Measurements from ENCODE around the gene NCEH1. TPM values are rescaled to one million over a fixed set of nuclear protein-coding genes. Genes with fewer than 3 reads are reported as not detected.
"Not testable (repeated sequence)": the region's sequence is repeated elsewhere in the genome, so short reads cannot be mapped to it uniquely, and the experiment has no call there.

Gene NCEH1
- total RNA-seq, 2 donors from 2014 or later, result 14.1 to 16.5 TPM

DNA sequence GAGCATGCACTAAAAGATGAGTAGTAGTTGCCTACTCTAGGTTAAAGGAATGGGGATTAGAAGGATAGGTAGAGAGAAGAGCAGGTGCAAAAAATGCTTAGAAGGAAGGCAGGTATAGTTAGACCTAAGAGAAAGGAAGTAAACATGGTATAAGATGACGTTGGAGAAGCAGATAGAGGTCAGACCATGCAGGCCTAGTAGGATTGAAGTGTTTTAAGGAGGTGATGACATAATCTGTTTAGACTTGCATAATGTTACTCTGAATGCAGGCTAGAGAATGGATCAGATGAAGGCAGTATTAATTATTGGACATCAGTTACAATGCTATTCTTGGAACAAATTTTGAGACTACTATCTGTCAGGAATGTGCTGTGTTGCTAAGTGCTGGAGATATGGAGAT is 28.6 kb upstream of the NCEH1 start:
- H3K4me1 ChIP-seq (ENCODE audit: control insufficient read depth, insufficient read depth, low read length), result no peaks in the 10 kb centered on the region
- H3K27ac ChIP-seq (ENCODE audit: low read depth, low read length), result no peak overlapping the region
- TF ChIP-seq, protein P1, sequence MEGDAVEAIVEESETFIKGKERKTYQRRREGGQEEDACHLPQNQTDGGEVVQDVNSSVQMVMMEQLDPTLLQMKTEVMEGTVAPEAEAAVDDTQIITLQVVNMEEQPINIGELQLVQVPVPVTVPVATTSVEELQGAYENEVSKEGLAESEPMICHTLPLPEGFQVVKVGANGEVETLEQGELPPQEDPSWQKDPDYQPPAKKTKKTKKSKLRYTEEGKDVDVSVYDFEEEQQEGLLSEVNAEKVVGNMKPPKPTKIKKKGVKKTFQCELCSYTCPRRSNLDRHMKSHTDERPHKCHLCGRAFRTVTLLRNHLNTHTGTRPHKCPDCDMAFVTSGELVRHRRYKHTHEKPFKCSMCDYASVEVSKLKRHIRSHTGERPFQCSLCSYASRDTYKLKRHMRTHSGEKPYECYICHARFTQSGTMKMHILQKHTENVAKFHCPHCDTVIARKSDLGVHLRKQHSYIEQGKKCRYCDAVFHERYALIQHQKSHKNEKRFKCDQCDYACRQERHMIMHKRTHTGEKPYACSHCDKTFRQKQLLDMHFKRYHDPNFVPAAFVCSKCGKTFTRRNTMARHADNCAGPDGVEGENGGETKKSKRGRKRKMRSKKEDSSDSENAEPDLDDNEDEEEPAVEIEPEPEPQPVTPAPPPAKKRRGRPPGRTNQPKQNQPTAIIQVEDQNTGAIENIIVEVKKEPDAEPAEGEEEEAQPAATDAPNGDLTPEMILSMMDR (conservative IDR thresholded peaks at IDR 0.05), result no peak
- Mint-ChIP-seq H3K27me3 (ENCODE audit: insufficient read depth) (no peaks in the 10 kb centered on the region), H3K4me3 (no peak overlapping the region), H3K27ac (no peak overlapping the region), H3K9me3 (peaks cover 3% of the 10 kb centered on the region), H3K36me3 (ENCODE audit: low read depth) (no peaks in the 10 kb centered on the region), H3K4me1 (peaks cover 10% of the 10 kb centered on the region)
- H3K4me3 ChIP-seq (ENCODE audit: low read length), result no peak overlapping the region
- no peaks in the 10 kb centered on the region for H3K9me3 ChIP-seq (ENCODE audit: control insufficient read depth, low read length)
- H3K36me3 ChIP-seq (ENCODE audit: control insufficient read depth, insufficient read depth, low read length), result no peaks in the 10 kb centered on the region
- H3K9ac ChIP-seq (ENCODE audit: extremely low read depth, low read length, poor library complexity, severe bottlenecking), result no peak overlapping the region
- no peak for DNase-seq
- 80 to 86% methylated on average over 1 of the region's 1 CpG for WGBS, 2 experiments (ENCODE audit: insufficient coverage in 1 of 2, insufficient read length in 1 of 2)
- H3K27me3 ChIP-seq (ENCODE audit: control insufficient read depth, insufficient read depth, low read length, poor library complexity, severe bottlenecking), result no peaks in the 10 kb centered on the region

GRCh38 chr3:172735014-172735413 is 24.1 kb upstream of the NCEH1 start:
- H3K9ac ChIP-seq (ENCODE audit: extremely low read depth, low read length, poor library complexity, severe bottlenecking), result no peak overlapping the region
- 100% methylated on average over 1 to 2 of the region's 2 CpGs for WGBS, 2 experiments (ENCODE audit: insufficient coverage in 1 of 2, insufficient read length in 1 of 2)
- DNase-seq, result no peak
- no peak overlapping the region for H3K4me3 ChIP-seq (ENCODE audit: low read length)
- Mint-ChIP-seq H3K27ac (no peak overlapping the region), H3K9me3 (peaks cover 3% of the 10 kb centered on the region), H3K4me1 (no peaks in the 10 kb centered on the region), H3K4me3 (no peak overlapping the region), H3K27me3 (ENCODE audit: insufficient read depth) (no peaks in the 10 kb centered on the region), H3K36me3 (ENCODE audit: low read depth) (no peaks in the 10 kb centered on the region)
- no peaks in the 10 kb centered on the region for H3K27me3 ChIP-seq (ENCODE audit: control insufficient read depth, insufficient read depth, low read length, poor library complexity, severe bottlenecking)
- no peaks in the 10 kb centered on the region for H3K4me1 ChIP-seq (ENCODE audit: control insufficient read depth, insufficient read depth, low read length)
- H3K36me3 ChIP-seq (ENCODE audit: control insufficient read depth, insufficient read depth, low read length), result no peaks in the 10 kb centered on the region
- H3K9me3 ChIP-seq (ENCODE audit: control insufficient read depth, low read length), result no peaks in the 10 kb centered on the region
- TF ChIP-seq, protein P1 (conservative IDR thresholded peaks at IDR 0.05), result no peak
- H3K27ac ChIP-seq (ENCODE audit: low read depth, low read length), result no peak overlapping the region

DNA sequence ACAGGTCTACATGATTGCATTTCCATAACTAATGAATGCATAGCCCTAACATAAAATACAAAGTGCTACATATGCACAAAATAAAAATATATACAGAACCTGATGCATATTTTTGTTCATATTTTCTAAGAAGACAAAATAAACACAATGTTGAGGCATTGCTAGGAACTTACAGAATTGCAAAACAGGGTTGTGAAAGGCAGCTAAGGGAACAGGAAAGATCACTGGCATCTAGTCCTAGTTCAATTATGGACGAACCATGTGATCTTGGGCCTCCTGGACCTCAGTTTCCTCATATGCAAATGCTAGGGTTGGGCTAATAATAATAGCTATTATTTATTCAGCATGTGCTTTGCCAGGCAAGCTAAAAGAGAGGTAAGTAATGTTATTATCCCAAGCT is 15.5 kb upstream of the NCEH1 start:
- TF ChIP-seq, protein P1 (conservative IDR thresholded peaks at IDR 0.05), result no peak
- 94 to 100% methylated on average over 1 of the region's 1 CpG for WGBS, 2 experiments (ENCODE audit: insufficient coverage in 1 of 2, insufficient read length in 1 of 2)
- Histone ChIP-seq H3K36me3 (ENCODE audit: control insufficient read depth, insufficient read depth, low read length) (no peaks in the 10 kb centered on the region), H3K9ac (ENCODE audit: extremely low read depth, low read length, poor library complexity, severe bottlenecking) (no peak overlapping the region), H3K27me3 (ENCODE audit: control insufficient read depth, insufficient read depth, low read length, poor library complexity, severe bottlenecking) (no peaks in the 10 kb centered on the region), H3K27ac (ENCODE audit: low read depth, low read length) (no peak overlapping the region), H3K4me3 (ENCODE audit: low read length) (no peak overlapping the region), H3K9me3 (ENCODE audit: control insufficient read depth, low read length) (peaks cover 15% of the 10 kb centered on the region), H3K4me1 (ENCODE audit: control insufficient read depth, insufficient read depth, low read length) (no peaks in the 10 kb centered on the region)
- H3K4me1 Mint-ChIP-seq, result peaks cover 9% of the 10 kb centered on the region
- H3K36me3 Mint-ChIP-seq (ENCODE audit: low read depth), result peaks cover 8% of the 10 kb centered on the region
- no peak overlapping the region for H3K27ac Mint-ChIP-seq
- H3K27me3 Mint-ChIP-seq (ENCODE audit: insufficient read depth), result peaks cover 3% of the 10 kb centered on the region
- no peak for DNase-seq
- H3K9me3 Mint-ChIP-seq, result peaks cover 26% of the 10 kb centered on the region
- H3K4me3 Mint-ChIP-seq, result no peak overlapping the region

DNA sequence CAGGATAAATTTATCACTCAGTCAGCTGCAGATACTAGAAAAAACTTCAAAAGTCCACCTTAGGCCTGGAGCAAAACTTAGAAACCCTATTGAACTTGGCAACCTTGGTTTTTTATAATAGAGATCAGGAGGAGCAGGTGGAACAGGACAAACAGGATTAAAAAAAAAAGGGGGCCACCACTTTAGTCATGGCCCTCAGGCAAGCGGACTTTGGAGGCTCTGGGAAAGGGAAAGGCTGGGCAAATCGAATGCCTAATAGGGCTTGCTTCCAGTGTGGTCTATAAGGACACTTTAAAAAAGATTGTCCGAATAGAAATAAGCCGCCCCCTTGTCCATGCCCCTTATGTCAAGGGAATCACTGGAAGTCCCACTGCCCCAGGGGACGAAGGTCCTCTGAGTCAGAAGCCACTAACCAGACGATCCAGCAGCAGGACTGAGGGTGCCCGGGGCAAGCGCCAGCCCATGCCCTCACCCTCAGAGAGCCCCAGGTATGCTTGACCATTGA is 11.7 kb upstream of the NCEH1 start:
- not testable (repeated sequence) for DNase-seq; H3K36me3 ChIP-seq (ENCODE audit: control insufficient read depth, insufficient read depth, low read length); H3K9ac ChIP-seq (ENCODE audit: extremely low read depth, low read length, poor library complexity, severe bottlenecking); H3K27ac Mint-ChIP-seq; H3K27me3 ChIP-seq (ENCODE audit: control insufficient read depth, insufficient read depth, low read length, poor library complexity, severe bottlenecking); H3K27ac ChIP-seq (ENCODE audit: low read depth, low read length); H3K27me3 Mint-ChIP-seq (ENCODE audit: insufficient read depth); H3K4me1 ChIP-seq (ENCODE audit: control insufficient read depth, insufficient read depth, low read length); H3K4me3 Mint-ChIP-seq; H3K4me3 ChIP-seq (ENCODE audit: low read length)
- H3K9me3 ChIP-seq (ENCODE audit: control insufficient read depth, low read length), result peaks cover 37% of the 10 kb centered on the region
- WGBS, 2 experiments (ENCODE audit: insufficient coverage in 1 of 2, insufficient read length in 1 of 2), result 93 to 100% methylated on average over 7 to 8 of the region's 8 CpGs
- peaks cover 17% of the 10 kb centered on the region for H3K36me3 Mint-ChIP-seq (ENCODE audit: low read depth)
- peaks cover 59% of the 10 kb centered on the region for H3K9me3 Mint-ChIP-seq
- H3K4me1 Mint-ChIP-seq, result peaks cover 19% of the 10 kb centered on the region

Measured in endodermal cell (in vitro differentiated cells).